HG02763 (cell line): ENCODE measurements around the gene GNG7.
"Not testable (repeated sequence)": the region's sequence is repeated elsewhere in the genome, so short reads cannot be mapped to it uniquely, and the experiment has no call there.

Experiments used
- ATAC-seq: cut with Tn5 transposase; IDR thresholded peaks from one replicate; pipeline ENCODE4 v1.9.1; 2021; ENCODE audit warnings: mild to moderate bottlenecking, moderate library complexity; ENCODE audit not compliant: unreplicated experiment

Gene GNG7

GRCh38 chr19:2519482-2519881 lies 183.0 kb downstream of the GNG7 start:
- no peak for ATAC-seq

GRCh38 chr19:2518856-2519255 lies 183.6 kb downstream of the GNG7 start:
- ATAC-seq = not testable (repeated sequence)

- no peak for ATAC-seq
Measured at GRCh38 chr19:2517881-2518601, 184.5 kb downstream of the GNG7 start.

DNA sequence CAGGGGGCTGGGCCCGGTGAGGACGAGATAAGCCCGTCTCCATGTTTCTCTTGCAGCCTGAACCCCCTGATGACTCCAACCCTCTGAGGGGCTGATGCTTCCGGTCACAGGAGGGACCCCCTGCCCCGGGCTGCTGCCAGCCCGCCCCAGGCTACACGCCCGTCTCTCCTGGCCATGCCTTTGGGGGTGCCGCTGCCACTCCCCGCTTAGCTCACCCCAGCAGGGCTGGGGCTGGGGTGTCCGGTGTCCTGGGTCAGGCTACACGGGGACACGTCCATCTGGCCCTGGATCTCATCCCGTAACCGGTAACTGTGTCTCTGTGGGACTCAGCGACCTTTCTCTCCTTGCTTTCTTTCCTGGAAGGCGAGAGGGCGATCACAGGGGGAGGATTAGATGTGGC lies 185.8 kb downstream of the GNG7 start:
- ATAC-seq = no peak

DNA sequence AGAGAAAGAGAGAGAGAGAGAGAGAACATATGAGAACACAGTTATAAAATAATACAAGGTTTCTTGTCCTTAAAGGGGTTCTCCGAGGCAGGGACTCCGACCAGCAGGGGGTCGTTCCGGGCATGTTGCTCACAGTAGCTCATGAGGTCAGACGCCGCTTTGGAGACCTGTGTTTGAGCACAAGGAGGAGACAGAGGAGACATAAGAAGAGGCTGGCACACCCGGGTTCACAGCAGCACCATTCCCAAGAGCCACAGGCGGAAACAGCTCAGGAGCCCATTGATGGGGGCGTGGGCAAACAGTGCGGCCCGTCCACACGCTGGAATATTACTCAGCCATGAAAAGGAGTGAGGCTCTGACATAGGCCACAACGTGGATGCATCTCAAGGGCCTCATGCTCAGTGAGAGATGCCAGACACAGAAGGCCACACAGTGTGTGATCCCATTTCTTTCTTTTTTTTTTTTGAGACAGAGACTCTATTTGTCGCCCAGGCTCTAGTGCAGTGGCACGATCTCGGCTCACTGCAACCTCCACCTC lies 187.4 kb downstream of the GNG7 start:
- no peak for ATAC-seq

DNA sequence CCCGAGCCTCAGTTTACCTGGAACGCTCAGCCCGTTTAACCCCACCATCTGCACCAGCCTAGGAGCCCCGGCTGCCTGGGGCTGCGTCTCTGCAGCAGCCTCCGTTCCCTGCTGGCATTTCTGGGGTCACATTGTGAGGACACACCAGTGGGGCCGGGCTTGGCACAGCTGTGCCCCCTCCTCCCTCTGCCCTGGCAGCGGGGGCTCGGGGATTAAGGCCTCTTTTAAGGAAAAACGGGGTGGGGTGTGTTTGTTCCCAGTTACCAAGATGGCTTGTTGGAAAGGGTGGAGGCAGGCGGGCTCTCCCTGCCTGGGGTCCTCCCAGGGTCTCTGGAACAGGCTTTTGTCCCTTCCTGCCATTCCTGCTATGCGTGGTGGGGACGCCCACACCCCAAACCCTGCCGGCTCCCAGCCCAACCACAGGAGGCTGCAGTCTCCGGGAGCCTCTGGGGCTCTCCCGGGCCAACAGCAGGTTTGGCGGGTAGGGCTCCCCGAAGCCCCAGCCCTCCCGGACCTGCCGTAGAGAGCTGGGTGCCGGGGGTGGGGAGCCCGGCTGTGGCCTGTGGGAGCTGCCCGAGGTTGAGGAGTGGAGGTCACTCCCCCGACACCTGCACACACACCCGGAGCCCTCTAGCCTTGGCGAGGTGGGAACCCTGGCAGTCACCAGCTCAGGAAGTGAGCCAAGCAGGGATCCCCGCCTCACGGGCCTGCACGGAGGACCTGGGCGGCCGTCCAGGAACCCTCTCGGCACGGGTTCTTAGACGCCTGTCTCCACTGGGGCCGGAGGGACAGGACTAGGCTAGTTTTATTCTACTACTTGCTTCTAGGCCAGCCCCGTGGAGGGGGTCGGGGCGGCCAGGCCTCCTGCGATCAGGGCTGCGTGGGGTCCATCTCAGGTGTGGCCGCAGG lies 189.7 kb downstream of the GNG7 start:
- no peak for ATAC-seq

DNA sequence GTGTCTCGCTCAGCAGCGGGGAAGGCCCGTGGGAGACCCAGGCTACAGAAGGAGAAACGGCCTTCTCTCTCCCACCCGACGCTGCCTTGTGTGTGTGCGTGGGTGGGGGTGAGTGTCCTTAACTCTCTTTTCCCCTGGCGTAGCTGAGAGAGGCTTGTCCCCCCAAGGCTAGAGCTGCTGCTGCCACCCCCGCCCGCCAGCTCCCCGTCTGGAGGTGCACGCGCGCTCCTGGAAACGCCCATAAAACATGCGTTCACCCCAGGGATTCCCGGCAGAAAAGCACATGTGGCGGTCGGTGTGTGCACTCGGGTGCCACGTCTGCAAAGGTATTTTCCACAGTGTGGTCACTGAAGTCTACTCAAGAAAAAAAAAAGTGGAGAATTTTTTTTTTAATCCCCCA lies 190.5 kb downstream of the GNG7 start:
- ATAC-seq = no peak

DNA sequence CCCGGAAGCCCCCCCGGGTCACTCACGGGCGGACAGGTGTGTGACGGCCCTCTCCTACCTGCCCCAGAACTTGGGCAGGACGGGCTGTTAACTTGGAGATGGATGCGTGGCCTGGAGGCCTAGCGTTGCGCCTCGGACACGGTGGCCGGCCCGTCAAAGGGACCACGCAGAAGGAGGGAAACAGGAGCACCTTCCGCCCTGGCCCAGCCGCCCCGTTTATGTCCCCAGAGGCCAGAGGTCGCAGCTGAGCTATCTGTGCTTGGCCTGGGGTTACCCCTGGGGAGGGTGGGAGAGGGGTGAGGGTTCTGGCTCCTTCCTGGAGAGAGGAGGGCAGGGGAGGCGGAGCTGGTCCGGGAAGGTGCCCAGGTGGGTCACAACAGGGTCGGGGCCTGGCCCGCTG lies 190.9 kb downstream of the GNG7 start:
- no peak for ATAC-seq

- no peak for ATAC-seq
Measured at GRCh38 chr19:2509096-2509495, 193.4 kb downstream of the GNG7 start.

DNA sequence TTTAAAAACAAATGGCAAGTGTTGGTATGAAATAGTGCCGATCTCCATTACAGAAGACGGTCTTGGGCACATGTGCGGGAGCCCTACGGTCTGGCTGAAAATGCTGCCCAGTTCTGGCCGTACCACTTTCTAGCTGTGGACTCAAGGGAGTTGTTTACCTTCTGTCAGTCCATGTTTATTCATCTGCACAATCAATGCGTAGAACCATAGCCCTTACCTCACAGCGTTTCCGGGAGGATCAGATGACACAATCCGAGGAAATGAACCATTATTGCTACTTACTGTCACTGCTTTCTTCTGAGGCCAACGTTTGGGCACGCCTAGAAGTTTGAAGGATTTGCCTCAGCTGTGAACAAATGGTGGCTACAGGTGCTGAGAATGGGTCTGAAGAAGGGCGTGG lies 195.4 kb downstream of the GNG7 start:
- no peak for ATAC-seq

DNA sequence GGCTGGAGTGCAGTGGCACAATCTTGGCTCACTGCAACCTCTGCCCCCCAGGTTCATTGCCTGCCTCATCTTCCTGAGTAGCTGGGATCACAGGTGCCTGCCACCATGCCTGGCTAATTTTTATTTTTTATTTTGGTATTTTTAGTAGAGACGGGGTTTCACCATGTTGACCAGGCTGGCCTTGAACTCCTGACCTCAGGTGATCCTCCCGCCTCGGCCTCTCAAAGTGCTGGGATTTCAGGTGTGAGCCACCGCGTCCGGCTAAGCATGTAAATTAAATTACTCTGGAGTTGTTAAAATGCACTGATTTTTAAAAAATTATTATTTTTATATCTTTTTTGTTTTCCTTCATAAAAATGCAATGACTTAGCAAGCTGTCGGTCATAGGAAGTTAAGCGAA lies 195.8 kb downstream of the GNG7 start:
- ATAC-seq = not testable (repeated sequence)

DNA sequence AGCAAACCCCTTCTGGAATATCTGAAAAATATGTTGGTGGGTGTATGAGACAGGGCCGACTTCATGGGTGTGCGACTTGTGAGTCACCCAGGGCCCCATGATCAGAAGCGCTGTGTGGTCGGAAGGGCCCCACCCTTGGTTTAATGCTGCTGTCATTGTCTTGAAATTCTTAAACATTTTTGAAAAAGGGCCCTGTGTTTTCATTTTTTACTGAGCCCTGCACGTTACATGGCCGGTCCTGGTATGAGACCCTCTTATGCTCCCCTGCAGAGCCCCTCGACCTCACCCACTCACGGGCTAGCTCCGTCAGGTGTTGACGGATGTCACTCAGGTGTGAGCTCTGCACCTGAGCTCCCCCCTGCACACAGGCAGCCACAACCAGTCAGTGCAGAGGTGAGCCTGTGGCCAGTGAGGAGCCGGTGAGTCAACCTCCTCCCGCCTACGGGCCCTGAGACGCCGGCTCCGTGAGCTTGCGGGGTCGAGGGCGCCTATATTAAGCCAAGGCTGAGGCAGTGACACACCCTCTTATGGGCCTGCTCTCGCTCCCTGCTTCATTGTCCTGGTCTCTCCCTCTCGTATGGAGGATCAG lies 198.9 kb downstream of the GNG7 start:
- no peak for ATAC-seq

DNA sequence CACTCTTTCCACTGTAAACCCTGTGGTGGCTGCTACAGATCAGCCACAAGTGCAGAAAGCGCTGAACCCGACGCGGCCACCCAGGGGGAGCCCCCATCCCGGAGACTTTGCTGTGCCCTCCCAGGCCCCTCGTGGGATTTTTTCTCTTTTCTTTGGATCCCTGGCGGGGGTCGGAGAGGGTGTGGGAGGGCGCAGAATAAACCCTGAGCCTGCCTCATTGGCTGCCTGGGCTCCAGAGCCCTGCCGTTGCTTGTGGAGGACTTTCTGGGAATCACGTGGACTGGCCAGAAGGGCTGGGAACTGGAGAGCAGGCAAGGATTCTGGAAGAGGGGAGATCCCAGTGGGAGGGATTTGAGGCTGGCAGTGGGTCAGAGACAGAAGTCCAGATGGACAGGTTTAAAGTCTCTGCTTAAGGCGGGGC lies 201.6 kb downstream of the GNG7 start:
- no peak for ATAC-seq

DNA sequence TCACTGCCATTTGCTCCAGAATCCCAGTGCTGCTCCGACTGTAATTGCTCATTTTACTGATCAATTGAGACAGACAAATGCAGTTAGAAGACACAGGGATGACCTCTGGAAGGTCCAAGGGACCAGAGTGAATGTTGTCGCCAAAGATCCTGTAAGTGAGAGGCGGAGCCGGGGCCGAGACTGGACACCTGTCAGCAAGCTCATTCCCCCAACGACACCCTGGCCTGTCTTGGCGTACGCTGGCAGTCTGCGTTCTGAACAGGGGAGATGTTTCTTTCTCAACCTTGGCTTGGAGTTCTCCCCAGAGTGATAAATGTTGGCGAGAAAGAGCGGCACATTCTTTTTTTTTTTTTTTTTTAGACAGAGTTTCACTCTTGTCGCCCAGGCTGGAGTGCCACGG lies 202.3 kb downstream of the GNG7 start:
- ATAC-seq = no peak

- no peak for ATAC-seq
Measured at GRCh38 chr19:2497186-2497585, 205.3 kb downstream of the GNG7 start.

GRCh38 chr19:2495651-2496316 lies 206.7 kb downstream of the GNG7 start:
- no peak for ATAC-seq

DNA sequence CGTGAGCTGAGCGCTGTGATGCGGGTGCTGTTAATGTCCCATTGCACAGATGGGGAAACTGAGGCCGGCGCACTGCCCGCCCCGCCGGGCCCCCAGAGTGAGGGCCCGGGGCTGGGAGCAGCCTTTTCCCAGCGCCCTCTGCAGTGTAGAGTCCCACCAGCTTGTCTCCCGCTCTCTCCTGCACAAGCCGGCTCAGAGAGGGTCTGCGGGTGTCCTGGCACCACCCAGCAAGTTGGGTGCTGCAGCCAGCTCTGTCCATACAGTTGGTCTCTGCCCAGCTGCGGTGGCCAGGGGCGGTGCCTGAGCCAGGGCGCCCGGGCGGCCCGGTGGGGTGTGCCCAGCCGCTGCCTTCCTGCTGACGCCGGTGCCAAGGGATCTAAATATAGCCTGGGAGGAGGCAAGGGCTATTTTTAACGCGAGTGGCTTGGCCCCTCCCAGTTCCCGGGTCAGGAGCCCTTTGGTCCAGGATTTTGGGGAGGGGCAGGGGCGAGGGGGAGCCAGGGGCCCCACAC lies 207.3 kb downstream of the GNG7 start:
- no peak for ATAC-seq

- no peak for ATAC-seq
Measured at GRCh38 chr19:2494447-2495129, 207.9 kb downstream of the GNG7 start.

DNA sequence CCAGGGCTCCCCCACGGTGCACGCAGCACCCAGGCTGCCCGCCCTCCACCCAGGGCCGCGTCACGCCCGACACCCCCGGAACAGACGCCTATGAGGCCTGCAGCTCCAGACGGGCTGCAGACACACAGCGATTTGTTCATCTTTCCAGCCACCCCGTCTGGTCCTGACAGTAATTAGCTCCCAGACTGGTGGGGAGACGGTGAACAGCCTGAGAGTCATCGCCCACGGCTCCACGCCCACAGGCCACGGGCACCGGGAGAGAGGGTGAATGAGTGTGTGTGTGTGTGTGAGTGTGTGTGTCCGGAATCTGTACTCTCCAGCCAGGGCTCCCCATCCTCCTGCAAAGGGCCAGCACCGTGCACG lies 208.4 kb downstream of the GNG7 start:
- no peak for ATAC-seq

DNA sequence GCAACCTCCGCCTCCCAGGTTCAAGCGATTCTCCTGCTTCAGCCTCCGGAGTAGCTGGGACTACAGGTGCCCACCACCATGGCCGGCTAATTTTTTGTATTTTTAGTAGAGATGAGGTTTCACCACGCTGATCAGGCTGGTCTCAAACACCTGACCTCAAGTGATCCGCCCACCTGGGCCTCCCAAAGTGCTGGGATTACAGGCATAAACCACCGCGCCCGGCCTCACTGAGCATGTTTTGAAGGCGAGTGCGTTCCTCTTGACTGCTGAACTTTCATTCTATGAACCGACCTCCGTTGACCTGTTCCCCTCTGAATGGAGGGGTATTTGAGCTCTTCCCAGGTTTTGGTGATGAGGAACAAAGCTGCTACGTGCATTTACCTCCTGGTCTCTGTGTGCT lies 209.0 kb downstream of the GNG7 start:
- not testable (repeated sequence) for ATAC-seq
